Fibroblast of lung (primary cell): Measurements from ENCODE around the gene PRRX1.

Experiments
- CTCF ChIP-seq, 2 donors: IDR thresholded peaks in 1 of 2; conservative IDR thresholded peaks in 1 of 2; 1 replicate in 1 of 2; 2 replicates in 1 of 2; pipeline ENCODE4 v1.5.1; 2011 to 2012; ENCODE audit warnings: low read length in 2 of 2, control low read depth in 1 of 2, inconsistent platforms in 1 of 2, low read depth in 1 of 2, mild to moderate bottlenecking in 1 of 2
- EZH2 ChIP-seq: IDR thresholded peaks from 2 replicates; pipeline ENCODE4 v1.5.1; 2012; ENCODE audit warnings: low read length, control low read depth, mild to moderate bottlenecking; ENCODE audit errors: missing control alignments

- TF ChIP-seq CTCF (conservative IDR thresholded peaks at IDR 0.05 in 1 of 2, IDR thresholded peaks at IDR 0.05 in 1 of 2; ENCODE audit: low read depth in 1 of 2, low read length in 2 of 2), result no peak
- TF ChIP-seq EZH2, result no peak
Measured at GRCh38 chr1:170660281-170660713, 3.6 kb upstream of the PRRX1 start.
